ENCODE results near the gene CEP112.

- TF ChIP-seq POLR2A (IDR thresholded peaks at IDR 0.05; ENCODE audit: low read length) (no peak), GATA1 (IDR thresholded peaks at IDR 0.05; ENCODE audit: low read depth, low read length) (no peak)
These were observed 191.7 kb downstream of the CEP112 start for GRCh38 chr17:66000216-66000615.

All from erythroblast (primary cell).